ENCODE results near the gene SIM1. TPM values are rescaled to one million over a fixed set of nuclear protein-coding genes. Genes with fewer than 3 reads are reported as not detected.

The SIM1 gene, protein sequence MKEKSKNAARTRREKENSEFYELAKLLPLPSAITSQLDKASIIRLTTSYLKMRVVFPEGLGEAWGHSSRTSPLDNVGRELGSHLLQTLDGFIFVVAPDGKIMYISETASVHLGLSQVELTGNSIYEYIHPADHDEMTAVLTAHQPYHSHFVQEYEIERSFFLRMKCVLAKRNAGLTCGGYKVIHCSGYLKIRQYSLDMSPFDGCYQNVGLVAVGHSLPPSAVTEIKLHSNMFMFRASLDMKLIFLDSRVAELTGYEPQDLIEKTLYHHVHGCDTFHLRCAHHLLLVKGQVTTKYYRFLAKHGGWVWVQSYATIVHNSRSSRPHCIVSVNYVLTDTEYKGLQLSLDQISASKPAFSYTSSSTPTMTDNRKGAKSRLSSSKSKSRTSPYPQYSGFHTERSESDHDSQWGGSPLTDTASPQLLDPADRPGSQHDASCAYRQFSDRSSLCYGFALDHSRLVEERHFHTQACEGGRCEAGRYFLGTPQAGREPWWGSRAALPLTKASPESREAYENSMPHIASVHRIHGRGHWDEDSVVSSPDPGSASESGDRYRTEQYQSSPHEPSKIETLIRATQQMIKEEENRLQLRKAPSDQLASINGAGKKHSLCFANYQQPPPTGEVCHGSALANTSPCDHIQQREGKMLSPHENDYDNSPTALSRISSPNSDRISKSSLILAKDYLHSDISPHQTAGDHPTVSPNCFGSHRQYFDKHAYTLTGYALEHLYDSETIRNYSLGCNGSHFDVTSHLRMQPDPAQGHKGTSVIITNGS
- total RNA-seq, result 9.7 TPM

DNA sequence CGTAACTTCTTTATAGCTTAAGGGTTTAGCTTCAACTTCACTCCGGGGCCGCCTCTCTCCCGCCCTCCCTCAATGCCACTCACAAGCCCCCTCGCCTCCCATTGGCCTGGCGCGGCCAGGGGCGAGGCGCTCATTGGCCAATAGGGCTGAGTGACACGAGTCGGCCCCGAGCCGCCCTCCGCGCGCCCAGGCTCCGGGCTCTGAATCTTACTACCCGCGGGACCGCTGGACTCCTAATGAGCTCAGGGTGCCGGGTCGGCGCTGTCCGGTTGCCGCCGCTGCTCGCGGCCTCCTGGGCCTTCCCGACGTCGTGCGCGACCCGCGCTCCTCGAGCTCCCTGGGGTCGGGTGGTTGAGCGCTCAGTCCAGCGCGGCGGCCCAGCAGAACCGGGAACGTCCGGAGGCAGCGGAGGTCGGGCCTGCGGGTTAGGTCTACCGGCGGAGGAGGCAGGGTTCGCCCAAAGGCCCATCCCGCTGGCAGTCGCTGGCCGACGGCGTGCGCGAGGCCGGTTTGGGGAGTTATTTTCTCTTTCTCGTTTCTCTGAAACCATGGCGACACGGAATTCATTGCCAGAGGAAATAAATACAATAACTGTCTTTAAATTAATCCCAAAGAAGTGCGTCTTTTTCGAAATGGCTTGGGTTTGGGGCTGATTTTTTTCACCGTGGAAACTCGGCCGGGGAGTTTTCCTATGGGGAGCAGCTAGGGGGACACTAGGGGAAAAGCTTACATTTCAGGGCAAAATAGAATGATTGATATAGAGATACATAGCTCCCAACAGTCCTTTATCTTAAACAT, at the start of gene SIM1:
Gene SIM1 (minus strand): TSS at position 19 of the 798 bp plus-strand sequence. CDS start 1,453 bp downstream, outside the sequence.

